Osteoblast (primary cell): ENCODE data around the gene SMC6. TPM values are rescaled to one million over a fixed set of nuclear protein-coding genes. Genes with fewer than 3 reads are reported as not detected.
A peak's percentile ranks its signal among the peaks of the same experiment; 100 is the strongest.

Experiments used
- DNase-seq: peaks from one replicate; pipeline ENCODE4 v3.0.0; 2011; ENCODE audit warnings: low spot score, mixed read lengths; ENCODE audit not compliant: insufficient read length; ENCODE audit errors: missing footprints
- H2AFZ ChIP-seq: 2 replicates; pipeline ENCODE4 v1.6.0; 2011; ENCODE audit warnings: mild to moderate bottlenecking, low read length
- H3K27ac ChIP-seq: 2 replicates; pipeline ENCODE4 v1.5.1; 2011; ENCODE audit warnings: mild to moderate bottlenecking, low read depth, low read length, moderate library complexity
- H3K27me3 ChIP-seq: 2 replicates; pipeline ENCODE4 v1.6.0; 2012; ENCODE audit warnings: mild to moderate bottlenecking, control low read depth, inconsistent platforms, low read length, moderate library complexity; ENCODE audit not compliant: insufficient read depth
- H3K36me3 ChIP-seq: 2 replicates; pipeline ENCODE4 v1.5.1; 2011; ENCODE audit warnings: mild to moderate bottlenecking, low read length, control low read depth, moderate library complexity; ENCODE audit not compliant: insufficient read depth
- H3K4me1 ChIP-seq: 2 replicates; pipeline ENCODE4 v1.5.1; 2011; ENCODE audit warnings: mild to moderate bottlenecking, low read length, control low read depth, moderate library complexity; ENCODE audit not compliant: insufficient read depth
- H3K4me2 ChIP-seq: 2 replicates; pipeline ENCODE4 v1.6.0; 2011; ENCODE audit warnings: mild to moderate bottlenecking, low read length; ENCODE audit not compliant: insufficient read depth
- H3K4me3 ChIP-seq: fragments of 200-600 bp; sonication (generic); 3 replicates; pipeline ENCODE4 v1.5.1; 2012; ENCODE audit warnings: mild to moderate bottlenecking, low read length, inconsistent platforms; ENCODE audit not compliant: insufficient read depth
- H3K79me2 ChIP-seq: 2 replicates; pipeline ENCODE4 v1.6.0; 2012; ENCODE audit warnings: mild to moderate bottlenecking, low read length, control low read depth, inconsistent platforms; ENCODE audit not compliant: insufficient read depth
- H3K9me3 ChIP-seq: 2 replicates; pipeline ENCODE4 v1.5.1; 2011; ENCODE audit warnings: low read depth, low read length, control low read depth
- H4K20me1 ChIP-seq: 2 replicates; pipeline ENCODE4 v1.6.0; 2012; ENCODE audit warnings: mild to moderate bottlenecking, low read length, control low read depth; ENCODE audit not compliant: insufficient read depth
- CTCF ChIP-seq: IDR thresholded peaks from 2 replicates; pipeline ENCODE4 v1.5.1; 2011; ENCODE audit warnings: mild to moderate bottlenecking, low read depth, low read length, moderate library complexity; ENCODE audit errors: extremely low read depth
- total RNA-seq: library from RNA; depleted of rRNA; stranded (reverse); fragments of >200 nt; gene quantifications from 2 replicates; pipeline ENCODE4 v1.2.3, GENCODE V29; 2012

SMC6 gene
- total RNA-seq, 1 donor, result 22.4 TPM

GRCh38 chr2:17709897-17710296 is 43.7 kb downstream of the SMC6 start:
- Histone ChIP-seq H3K4me3 (no peak overlapping the region), H3K27ac (peak overlapping the region; percentile 1), H3K4me1 (no peaks in the 10 kb centered on the region), H3K79me2 (no peaks in the 10 kb centered on the region), H3K4me2 (no peak overlapping the region), H3K27me3 (no peaks in the 10 kb centered on the region), H2AFZ (no peak overlapping the region), H3K9me3 (no peaks in the 10 kb centered on the region), H4K20me1 (no peaks in the 10 kb centered on the region), H3K36me3 (peaks cover 34% of the 10 kb centered on the region)
- no peak for TF ChIP-seq CTCF
- peak; percentile 21 for DNase-seq

DNA sequence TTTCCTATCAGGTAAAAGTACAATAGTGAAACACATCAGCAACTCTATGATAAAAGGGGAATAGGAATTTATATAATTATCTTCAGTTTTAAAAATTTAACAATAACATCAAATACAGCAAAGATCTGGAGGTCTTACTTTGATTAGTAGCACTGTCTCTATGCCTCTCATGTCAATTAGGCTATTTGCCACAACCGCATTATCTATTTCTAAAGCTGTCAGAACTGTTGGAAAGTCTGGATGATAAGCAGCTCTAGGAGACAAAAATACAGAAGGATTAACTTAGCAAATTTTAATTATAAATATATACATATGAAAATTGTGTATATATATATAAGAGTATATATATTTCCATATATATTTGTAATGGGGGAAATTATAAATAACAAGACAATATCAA is 45.1 kb downstream of the SMC6 start:
- no peak for DNase-seq
- Histone ChIP-seq H2AFZ (no peak overlapping the region), H3K27me3 (no peaks in the 10 kb centered on the region), H3K36me3 (peaks cover 28% of the 10 kb centered on the region), H3K4me2 (no peak overlapping the region), H3K4me3 (no peak overlapping the region), H3K79me2 (no peaks in the 10 kb centered on the region), H3K9me3 (no peaks in the 10 kb centered on the region), H3K4me1 (no peaks in the 10 kb centered on the region), H3K27ac (no peak overlapping the region), H4K20me1 (no peaks in the 10 kb centered on the region)
- no peak for TF ChIP-seq CTCF

- H3K9me3 ChIP-seq, result no peaks in the 10 kb centered on the region
- H3K36me3 ChIP-seq, result peaks cover 27% of the 10 kb centered on the region
- DNase-seq, result no peak
These were observed 46.8 kb downstream of the SMC6 start for GRCh38 chr2:17706845-17707244.

DNA sequence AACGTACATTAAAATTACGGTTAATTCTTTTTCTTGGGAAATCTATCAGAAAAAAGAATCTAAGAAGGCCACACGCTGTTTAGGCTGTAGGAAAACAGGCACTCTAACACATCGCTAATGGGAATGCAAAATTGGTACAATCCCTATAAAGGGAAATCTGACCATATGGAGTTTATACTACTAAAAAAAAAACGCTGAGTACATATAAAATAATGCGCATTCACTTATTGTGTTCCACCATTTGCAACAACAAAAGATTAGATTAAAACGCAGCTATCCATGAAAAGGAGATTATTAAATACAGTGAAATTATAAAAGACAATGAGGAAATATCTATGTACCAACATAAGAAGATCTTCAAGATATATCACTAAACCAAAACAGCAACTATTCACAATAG is 62.8 kb downstream of the SMC6 start:
- Histone ChIP-seq H3K36me3 (peaks cover 21% of the 10 kb centered on the region), H3K4me2 (no peak overlapping the region), H3K79me2 (no peaks in the 10 kb centered on the region), H4K20me1 (peaks cover 3% of the 10 kb centered on the region), H3K27me3 (no peaks in the 10 kb centered on the region), H2AFZ (no peak overlapping the region), H3K4me1 (no peaks in the 10 kb centered on the region), H3K4me3 (no peak overlapping the region), H3K27ac (no peak overlapping the region), H3K9me3 (no peaks in the 10 kb centered on the region)
- no peak for DNase-seq
- TF ChIP-seq CTCF, result no peak

More at GRCh38 chr2:17706845-17707244, 46.8 kb downstream of the SMC6 start:
- Histone ChIP-seq H3K4me2 (no peak overlapping the region), H3K27me3 (no peaks in the 10 kb centered on the region), H3K4me1 (no peaks in the 10 kb centered on the region), H3K79me2 (no peaks in the 10 kb centered on the region), H3K4me3 (no peak overlapping the region), H2AFZ (no peak overlapping the region), H3K27ac (no peak overlapping the region), H4K20me1 (no peaks in the 10 kb centered on the region)
- no peak for TF ChIP-seq CTCF
